Loucy (cell line): ENCODE results near the gene ZNF148.

ENCODE experiments used
- CTCF ChIP-seq: fragments of 200-600 bp; sonication (generic); conservative IDR thresholded peaks from 2 replicates; pipeline ENCODE4 v1.5.1; 2014; ENCODE audit warnings: mild to moderate bottlenecking, antibody characterized with exemption, low read length
- EZH2phosphoT487 ChIP-seq: fragments of 200-600 bp; IDR thresholded peaks from 2 replicates; pipeline ENCODE4 v1.6.1; 2018; ENCODE audit warnings: antibody characterized with exemption, mild to moderate bottlenecking, moderate library complexity, borderline replicate concordance

- TF ChIP-seq CTCF: no peak
- no peak for TF ChIP-seq EZH2phosphoT487
These were observed 577 bp downstream of the ZNF148 start for GRCh38 chr3:125374501-125374995.
